Measurements from ENCODE around the gene HOPX. TPM values are rescaled to one million over a fixed set of nuclear protein-coding genes. Genes with fewer than 3 reads are reported as not detected.

Gene HOPX
- total RNA-seq, 1 experiment from 2014 or later, result not detected

DNA sequence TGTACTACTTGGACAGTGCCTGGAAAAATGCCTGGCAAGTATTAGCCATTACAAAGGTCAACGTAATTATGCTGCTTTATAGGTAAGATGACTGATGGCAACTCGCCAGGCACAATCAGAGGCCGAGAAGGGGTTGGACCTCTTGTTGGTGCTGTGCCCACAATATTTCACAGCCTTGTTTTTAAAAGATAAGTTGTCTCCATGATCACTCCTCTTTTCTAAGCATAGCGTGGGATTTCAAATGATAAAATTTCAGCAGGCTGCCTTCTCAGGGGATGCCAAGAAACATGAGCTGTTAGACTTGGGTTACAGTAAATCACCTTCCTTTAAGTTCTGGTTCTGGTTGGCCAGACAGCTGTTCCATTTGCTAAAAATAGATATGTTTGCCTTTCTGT, 26.9 kb downstream of the HOPX start:
- Histone ChIP-seq H4K5ac (ENCODE audit: insufficient read length, low read depth, low read length) (no peak overlapping the region), H3K23ac (ENCODE audit: insufficient read length, low read depth, low read length) (no peak overlapping the region), H2BK15ac (ENCODE audit: low read depth, low read length) (no peak overlapping the region), H3K79me1 (ENCODE audit: insufficient read depth, low read depth, low read length, poor library complexity, severe bottlenecking) (no peaks in the 10 kb centered on the region), H2BK120ac (ENCODE audit: low read depth, low read length, poor library complexity, severe bottlenecking) (no peak overlapping the region), H2BK5ac (ENCODE audit: insufficient read length, low read length) (no peak overlapping the region), H3K4me2 (ENCODE audit: insufficient read depth, insufficient read length, low read length) (no peak overlapping the region), H3K4me1 (ENCODE audit: insufficient read depth, low read length) (no peaks in the 10 kb centered on the region; the same call in 1 of the 2 replicates), H3K23me2 (ENCODE audit: insufficient read length, low read depth, low read length, poor library complexity, severe bottlenecking) (peaks cover 7% of the 10 kb centered on the region), H3K4ac (ENCODE audit: low read depth, low read length) (no peak overlapping the region), H2BK12ac (ENCODE audit: insufficient read length, low read depth, low read length) (no peak overlapping the region), H3T11ph (ENCODE audit: low read length) (no peak overlapping the region), H4K91ac (ENCODE audit: insufficient read length, low read depth, low read length) (no peak overlapping the region), H3K27me3 (ENCODE audit: insufficient read depth, low read length) (peaks cover 51% of the 10 kb centered on the region), H4K8ac (replicated peaks; ENCODE audit: insufficient read length, low read depth, low read length) (no peak overlapping the region), H3K9me3 (ENCODE audit: control insufficient read depth, low read depth, low read length) (no peaks in the 10 kb centered on the region), H3K18ac (ENCODE audit: insufficient read length, low read depth, low read length) (no peak overlapping the region), H2AK5ac (ENCODE audit: insufficient read length, low read length) (no peak overlapping the region), H3K9ac (ENCODE audit: extremely low read depth, insufficient read length, low read length) (no peak overlapping the region), H2AFZ (ENCODE audit: low read length) (no peak overlapping the region), H2BK20ac (ENCODE audit: low read depth, low read length, poor library complexity, severe bottlenecking) (no peak overlapping the region), H4K20me1 (ENCODE audit: control insufficient read depth, insufficient read depth, insufficient read length) (no peaks in the 10 kb centered on the region), H3K56ac (ENCODE audit: insufficient read length, low read depth, low read length) (no peak overlapping the region), H3K27ac (ENCODE audit: insufficient read length, low read depth, low read length) (no peak overlapping the region), H3K79me2 (ENCODE audit: insufficient read depth, low read length) (no peaks in the 10 kb centered on the region), H3K14ac (ENCODE audit: insufficient read depth, low read length) (no peak overlapping the region)
- peaks cover 0 to 2% of the 10 kb centered on the region in 2 experiments; a peak in 1 of 5 replicates for H3K9me3 Mint-ChIP-seq
- TF ChIP-seq, protein P1, sequence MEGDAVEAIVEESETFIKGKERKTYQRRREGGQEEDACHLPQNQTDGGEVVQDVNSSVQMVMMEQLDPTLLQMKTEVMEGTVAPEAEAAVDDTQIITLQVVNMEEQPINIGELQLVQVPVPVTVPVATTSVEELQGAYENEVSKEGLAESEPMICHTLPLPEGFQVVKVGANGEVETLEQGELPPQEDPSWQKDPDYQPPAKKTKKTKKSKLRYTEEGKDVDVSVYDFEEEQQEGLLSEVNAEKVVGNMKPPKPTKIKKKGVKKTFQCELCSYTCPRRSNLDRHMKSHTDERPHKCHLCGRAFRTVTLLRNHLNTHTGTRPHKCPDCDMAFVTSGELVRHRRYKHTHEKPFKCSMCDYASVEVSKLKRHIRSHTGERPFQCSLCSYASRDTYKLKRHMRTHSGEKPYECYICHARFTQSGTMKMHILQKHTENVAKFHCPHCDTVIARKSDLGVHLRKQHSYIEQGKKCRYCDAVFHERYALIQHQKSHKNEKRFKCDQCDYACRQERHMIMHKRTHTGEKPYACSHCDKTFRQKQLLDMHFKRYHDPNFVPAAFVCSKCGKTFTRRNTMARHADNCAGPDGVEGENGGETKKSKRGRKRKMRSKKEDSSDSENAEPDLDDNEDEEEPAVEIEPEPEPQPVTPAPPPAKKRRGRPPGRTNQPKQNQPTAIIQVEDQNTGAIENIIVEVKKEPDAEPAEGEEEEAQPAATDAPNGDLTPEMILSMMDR (conservative IDR thresholded peaks at IDR 0.05), result no peak
- H3K27ac Mint-ChIP-seq, result no peak overlapping the region
- no CpG with 5 or more reads among the region's 4 CpGs for WGBS (ENCODE audit: extremely low coverage, insufficient read length, low lambda C conversion rate)
- H3K36me3 Mint-ChIP-seq (ENCODE audit: insufficient read depth in 1 of 3, low read depth in 3 of 3), result peaks cover 0 to 2% (median 1%) of the 10 kb centered on the region in 3 experiments; a peak in 3 of 7 replicates
- H3K4me1 Mint-ChIP-seq, result peaks cover 13 to 35% of the 10 kb centered on the region in 2 experiments; a peak in 3 of 4 replicates
- H3K4me3 Mint-ChIP-seq, result no peak overlapping the region
- no peak for DNase-seq
- peaks cover 93% of the 10 kb centered on the region for H3K27me3 Mint-ChIP-seq (ENCODE audit: low read depth)
